Chondrocyte (in vitro differentiated cells): ENCODE measurements around the gene USP12. TPM values are rescaled to one million over a fixed set of nuclear protein-coding genes. Genes with fewer than 3 reads are reported as not detected.
"Not testable (repeated sequence)": the region's sequence is repeated elsewhere in the genome, so short reads cannot be mapped to it uniquely, and the experiment has no call there.

ENCODE experiments used
- DNase-seq: peaks from one replicate; pipeline ENCODE4 v3.0.0; 2021; ENCODE audit warnings: mixed read lengths, low spot score
- H3K27ac Mint-ChIP-seq: one replicate; pipeline ENCODE4 v1.8.0; 2021; ENCODE audit warnings: mild to moderate bottlenecking, moderate library complexity, mixed read lengths; ENCODE audit not compliant: unreplicated experiment
- H3K27me3 Mint-ChIP-seq: 2 replicates; pipeline ENCODE4 v1.8.0; 2021; ENCODE audit warnings: low read depth, mixed read lengths
- H3K36me3 Mint-ChIP-seq: 2 replicates; pipeline ENCODE4 v1.8.0; 2021; ENCODE audit warnings: low read depth, mixed read lengths
- H3K4me1 Mint-ChIP-seq: 2 replicates; pipeline ENCODE4 v1.8.0; 2021; ENCODE audit warnings: low read depth, mild to moderate bottlenecking, mixed read lengths
- H3K4me3 Mint-ChIP-seq: one replicate; pipeline ENCODE4 v1.8.0; 2021; ENCODE audit warnings: mild to moderate bottlenecking, moderate library complexity, mixed read lengths; ENCODE audit not compliant: unreplicated experiment
- H3K9me3 Mint-ChIP-seq: 2 replicates; pipeline ENCODE4 v1.8.0; 2021; ENCODE audit warnings: low read depth, mixed read lengths
- CTCF ChIP-seq: fragments of 200-600 bp; sonication (generic); IDR thresholded peaks from 2 replicates; pipeline ENCODE4 v1.5.0; 2021; ENCODE audit warnings: antibody characterized with exemption, mild to moderate bottlenecking, moderate library complexity
- total RNA-seq: library from RNA; stranded (reverse); gene quantifications from 3 replicates; pipeline ENCODE4 v1.2.1, GENCODE V29; 2021

Gene USP12
- total RNA-seq, 1 donor from 2014 or later: 23.2 TPM

- DNase-seq: no peak
- Mint-ChIP-seq H3K9me3 (peaks cover 5% of the 10 kb centered on the region), H3K27me3 (no peaks in the 10 kb centered on the region), H3K27ac (peak overlapping the region; percentile 5), H3K4me3 (no peak overlapping the region), H3K36me3 (peaks cover 5% of the 10 kb centered on the region), H3K4me1 (peaks cover 31% of the 10 kb centered on the region)
- no peak for TF ChIP-seq CTCF
Measured at GRCh38 chr13:27151798-27152599, 19.6 kb downstream of the USP12 start.

DNA sequence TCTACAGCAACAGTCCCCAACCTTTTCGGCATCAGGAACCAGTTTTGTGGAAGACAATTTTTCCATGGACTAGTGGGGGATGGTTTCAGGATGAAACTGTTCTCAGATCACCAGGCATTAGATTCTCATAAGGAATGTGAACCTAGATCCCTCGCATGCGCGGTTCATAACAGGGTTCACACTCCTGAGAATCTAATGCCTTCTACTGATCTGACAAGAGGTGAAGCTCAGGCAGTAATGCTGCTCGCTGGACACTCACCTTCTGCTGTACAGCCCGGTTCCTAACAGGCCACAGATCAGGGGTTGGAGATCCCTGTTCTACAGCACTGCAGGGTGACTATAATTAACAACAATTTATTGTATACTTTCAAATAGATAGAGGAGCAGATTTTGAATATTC, 21.9 kb downstream of the USP12 start:
- no peak for DNase-seq
- H3K4me3 Mint-ChIP-seq: no peak overlapping the region
- H3K4me1 Mint-ChIP-seq: peaks cover 37% of the 10 kb centered on the region
- no peak overlapping the region for H3K27ac Mint-ChIP-seq
- TF ChIP-seq CTCF: no peak
- no peaks in the 10 kb centered on the region for H3K9me3 Mint-ChIP-seq
- no peaks in the 10 kb centered on the region for H3K27me3 Mint-ChIP-seq
- no peaks in the 10 kb centered on the region for H3K36me3 Mint-ChIP-seq

DNA sequence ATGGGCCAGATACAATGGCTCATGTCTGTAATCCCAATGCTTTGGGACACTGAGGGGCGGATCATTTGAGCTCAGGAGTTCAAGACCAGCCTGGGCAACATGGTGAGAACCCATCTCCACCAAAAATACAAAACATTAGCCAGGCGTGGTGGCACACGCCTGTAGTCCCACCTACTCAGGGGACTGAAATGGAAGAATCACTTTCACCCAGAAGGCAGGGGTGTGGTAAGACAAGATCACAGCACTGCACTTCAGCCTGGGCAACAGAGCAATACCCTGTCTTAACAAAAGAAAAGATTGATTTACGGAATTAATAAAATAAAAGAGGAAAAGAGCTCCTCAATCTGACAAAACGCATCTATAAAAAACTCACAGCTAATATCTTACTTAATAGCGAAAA, 22.7 kb downstream of the USP12 start:
- no peaks in the 10 kb centered on the region for H3K27me3 Mint-ChIP-seq
- DNase-seq: no peak
- no peak overlapping the region for H3K27ac Mint-ChIP-seq
- no peaks in the 10 kb centered on the region for H3K36me3 Mint-ChIP-seq
- H3K4me3 Mint-ChIP-seq: no peak overlapping the region
- no peak for TF ChIP-seq CTCF
- H3K4me1 Mint-ChIP-seq: peaks cover 36% of the 10 kb centered on the region
- no peaks in the 10 kb centered on the region for H3K9me3 Mint-ChIP-seq

DNA sequence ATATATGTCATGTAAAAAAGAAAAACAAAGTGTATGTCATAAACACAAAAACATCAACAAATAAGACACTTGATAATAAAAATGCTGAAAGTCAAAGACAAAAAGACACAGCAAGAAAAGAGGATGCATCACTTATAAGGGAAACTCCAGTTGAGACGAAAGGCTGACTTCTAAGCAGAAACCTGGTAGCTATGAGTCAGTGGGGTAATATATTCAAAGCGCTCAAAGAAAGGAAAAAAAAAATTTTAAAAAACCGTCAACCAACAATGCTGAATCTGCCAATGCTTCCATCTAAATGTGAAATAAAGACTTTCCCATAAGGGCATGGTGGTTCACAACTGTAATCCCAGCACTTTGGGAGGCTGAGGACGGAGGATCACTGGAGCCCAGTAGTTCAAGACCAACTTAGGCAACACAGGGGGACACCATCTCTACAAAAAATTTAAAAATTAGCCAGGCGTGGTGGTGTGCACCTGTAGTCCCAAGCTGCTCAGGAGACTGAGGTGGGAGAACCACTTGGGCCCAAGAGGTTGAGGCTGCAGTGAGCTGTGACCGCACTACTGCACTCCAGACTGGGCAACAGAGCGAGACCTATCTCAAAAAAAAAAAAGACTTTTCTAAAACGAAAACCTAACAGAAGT, 24.0 kb downstream of the USP12 start:
- no peak for DNase-seq
- no peak for TF ChIP-seq CTCF

DNA sequence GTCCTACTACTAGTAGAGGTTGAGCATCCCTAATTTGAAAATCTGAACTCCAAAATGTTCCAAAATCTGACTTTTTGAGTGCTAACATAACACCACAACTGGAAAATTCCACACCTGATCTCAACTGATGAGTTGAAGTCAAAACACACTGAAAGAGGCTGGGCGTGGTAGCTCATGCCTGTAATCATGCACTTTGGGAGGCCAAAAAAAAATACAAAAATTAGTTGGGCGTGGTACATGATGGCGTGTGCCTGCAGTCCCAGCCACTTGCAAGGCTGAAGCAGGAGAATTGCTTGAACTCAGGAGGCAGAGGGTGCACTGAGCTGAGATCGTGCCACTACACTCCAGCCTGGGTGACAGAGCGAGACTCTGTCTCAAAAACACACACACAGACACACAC, 29.9 kb downstream of the USP12 start:
- no peak overlapping the region for H3K27ac Mint-ChIP-seq
- H3K4me1 Mint-ChIP-seq: peaks cover 14% of the 10 kb centered on the region
- H3K36me3 Mint-ChIP-seq: peaks cover 9% of the 10 kb centered on the region
- no peak overlapping the region for H3K4me3 Mint-ChIP-seq
- DNase-seq: no peak
- H3K9me3 Mint-ChIP-seq: peaks cover 17% of the 10 kb centered on the region
- no peaks in the 10 kb centered on the region for H3K27me3 Mint-ChIP-seq
- no peak for TF ChIP-seq CTCF

More for the DNA sequence above, 24.0 kb downstream of the USP12 start:
- Mint-ChIP-seq H3K4me1 (peaks cover 34% of the 10 kb centered on the region), H3K36me3 (peaks cover 2% of the 10 kb centered on the region), H3K27ac (peak overlapping the region; percentile 17), H3K4me3 (no peak overlapping the region), H3K9me3 (peaks cover 3% of the 10 kb centered on the region), H3K27me3 (no peaks in the 10 kb centered on the region)

DNA sequence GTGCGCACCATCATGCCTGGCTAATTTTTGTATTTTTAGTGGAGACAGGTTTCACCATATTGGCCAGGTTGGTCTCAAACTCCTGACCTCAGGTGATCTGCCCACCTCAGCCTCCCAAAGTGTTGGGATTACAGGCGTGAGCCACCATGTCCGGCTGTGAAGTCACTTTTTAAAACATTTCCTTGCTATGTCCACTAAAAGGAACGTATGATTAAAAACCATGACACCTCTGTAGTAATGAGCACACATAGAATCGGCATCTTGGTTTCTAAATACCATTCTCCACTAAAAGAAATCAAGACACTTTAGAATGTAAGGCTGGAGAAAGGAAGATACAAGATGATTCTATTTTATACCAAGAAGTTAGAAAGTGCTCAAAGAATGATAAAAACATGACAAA, 30.5 kb downstream of the USP12 start:
- peaks cover 17% of the 10 kb centered on the region for H3K9me3 Mint-ChIP-seq
- not testable (repeated sequence) for H3K4me3 Mint-ChIP-seq, H3K36me3 Mint-ChIP-seq, H3K27me3 Mint-ChIP-seq, H3K27ac Mint-ChIP-seq, DNase-seq
- peaks cover 13% of the 10 kb centered on the region for H3K4me1 Mint-ChIP-seq
